Psoas muscle (tissue), 8 donors: ENCODE measurements around the gene NKX6-2. TPM values are rescaled to one million over a fixed set of nuclear protein-coding genes. Genes with fewer than 3 reads are reported as not detected.

Experiments used
- ATAC-seq, 4 donors: fragments of 200-7000 bp; cut with Tn5 transposase; one replicate each; pipeline ENCODE4 v1.9.1; 2020; ENCODE audit warnings: moderate library complexity in 3 of 4, mild to moderate bottlenecking in 2 of 4
- DNase-seq, 2 donors: peaks; one replicate each; pipeline ENCODE4 v3.0.0-alpha.2; 2020
- H3K27ac ChIP-seq: fragments of 200-600 bp; one replicate; pipeline ENCODE4 v1.8.0; 2022
- H3K27me3 ChIP-seq, 3 donors: fragments of 200-600 bp in 1 of 3; one replicate each; pipeline versions ENCODE4 v1.6.1 to v1.8.0; 2013 to 2022; ENCODE audit warnings: low read length in 2 of 3, mild to moderate bottlenecking in 2 of 3, moderate library complexity in 1 of 3; ENCODE audit not compliant: insufficient read depth in 3 of 3
- H3K36me3 ChIP-seq, 2 donors: fragments of 200-600 bp in 1 of 2; one replicate each; pipeline versions ENCODE4 v1.6.1 to v1.8.0; 2013 to 2022; ENCODE audit warnings: low read depth in 1 of 2, mild to moderate bottlenecking in 1 of 2, moderate library complexity in 1 of 2; ENCODE audit not compliant: insufficient read depth in 1 of 2
- H3K4me1 ChIP-seq: fragments of 200-600 bp; one replicate; pipeline ENCODE4 v1.8.0; 2022
- H3K4me3 ChIP-seq: fragments of 200-600 bp; one replicate; pipeline ENCODE4 v1.8.0; 2022; ENCODE audit warnings: mild to moderate bottlenecking
- H3K9me3 ChIP-seq: fragments of 200-600 bp; one replicate; pipeline ENCODE4 v1.8.0; 2022
- WGBS, 3 donors: extraction: QIAGEN DNeasy Blood & Tissue Kit; methylation state at CpG; one replicate each; pipeline versions ENCODE4 v1.1.6 to v1.1.7; 2013; 5-methylcytosine and 5-hydroxymethylcytosine counted together
- intact Hi-C, 2 donors: fragments of 100-400 bp; cut with DNase I; formaldehyde crosslinking; loops; one replicate each; pipeline versions ENCODE4 v1.11.0 to v1.14.2; 2022
- polyA plus RNA-seq, 3 donors: library from polyadenylated mRNA; stranded (reverse); fragments of 200-250 nt; gene quantifications; one replicate each; pipeline ENCODE4 v1.2.3, GENCODE V29; 2013
- total RNA-seq, 4 donors: library from RNA; stranded (reverse); fragmentation: NEBNext Ultra II Directional in 2 of 4; extraction: Animal tissue kit (Norgen Biotek cat#: 25700) in 2 of 4; gene quantifications; one replicate each; pipeline versions ENCODE4 v1.2.1 to v1.2.4, GENCODE V29; 2021 to 2023
- TF ChIP-seq, protein P1 (sequence below): fragments of 200-600 bp; IDR thresholded peaks from one replicate; pipeline ENCODE4 v1.8.0; 2022; ENCODE audit warnings: antibody characterized with exemption
- donor health status: healthy with polysubstance abuse.
- donor health status: DM: no; HTN: no; CAD: no; lungs with moderate emphysema.
- donor health status: Bipolar disorder and iron deficiency.
- donor health status: healthy.
- donor health status: DM: yes; HTN: yes; CAD: no.
- donor health status: DM: no; HTN: no; CAD: no.
- donor health status: DM: no; HTN: no; CAD: no.
- donor health status: DM: yes; HTN: yes; CAD: no.

NKX6-2 gene
- total and polyA plus RNA-seq, 7 donors: not detected

GRCh38 chr10:132789659-132790148 is 3.8 kb upstream of the NKX6-2 start:
- TF ChIP-seq, protein P1, sequence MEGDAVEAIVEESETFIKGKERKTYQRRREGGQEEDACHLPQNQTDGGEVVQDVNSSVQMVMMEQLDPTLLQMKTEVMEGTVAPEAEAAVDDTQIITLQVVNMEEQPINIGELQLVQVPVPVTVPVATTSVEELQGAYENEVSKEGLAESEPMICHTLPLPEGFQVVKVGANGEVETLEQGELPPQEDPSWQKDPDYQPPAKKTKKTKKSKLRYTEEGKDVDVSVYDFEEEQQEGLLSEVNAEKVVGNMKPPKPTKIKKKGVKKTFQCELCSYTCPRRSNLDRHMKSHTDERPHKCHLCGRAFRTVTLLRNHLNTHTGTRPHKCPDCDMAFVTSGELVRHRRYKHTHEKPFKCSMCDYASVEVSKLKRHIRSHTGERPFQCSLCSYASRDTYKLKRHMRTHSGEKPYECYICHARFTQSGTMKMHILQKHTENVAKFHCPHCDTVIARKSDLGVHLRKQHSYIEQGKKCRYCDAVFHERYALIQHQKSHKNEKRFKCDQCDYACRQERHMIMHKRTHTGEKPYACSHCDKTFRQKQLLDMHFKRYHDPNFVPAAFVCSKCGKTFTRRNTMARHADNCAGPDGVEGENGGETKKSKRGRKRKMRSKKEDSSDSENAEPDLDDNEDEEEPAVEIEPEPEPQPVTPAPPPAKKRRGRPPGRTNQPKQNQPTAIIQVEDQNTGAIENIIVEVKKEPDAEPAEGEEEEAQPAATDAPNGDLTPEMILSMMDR: no peak
- H3K27ac ChIP-seq: no peak overlapping the region
- DNase-seq (no peak), ATAC-seq (no peak)
- no peak overlapping the region for H3K4me3 ChIP-seq
- no peaks in the 10 kb centered on the region for H3K9me3 ChIP-seq
- peaks cover 9% of the 10 kb centered on the region for H3K4me1 ChIP-seq
- WGBS, 3 donors: 61 to 73% (median 62%) methylated on average over 12 to 15 of the region's 15 CpGs
- intact Hi-C loops: loop anchor here (5.0 to 10.0 kb wide), 2 partner anchors 132 to 135 kb away; no protein-coding TSS in a partner anchor
- peaks cover 0 to 83% (median 33%) of the 10 kb centered on the region in 3 donors for H3K27me3 ChIP-seq
- no peaks in the 10 kb centered on the region for H3K36me3 ChIP-seq

- H3K9me3 ChIP-seq: no peaks in the 10 kb centered on the region
- no peak overlapping the region for H3K4me3 ChIP-seq
- WGBS, 3 donors: 5 to 8% (median 6%) methylated on average over 18 to 30 of the region's 30 CpGs
- peaks cover 0 to 85% (median 37%) of the 10 kb centered on the region in 3 donors for H3K27me3 ChIP-seq
- ATAC-seq: no peak
- H3K27ac ChIP-seq: no peak overlapping the region
- TF ChIP-seq, protein P1: no peak
- H3K36me3 ChIP-seq: no peaks in the 10 kb centered on the region
- DNase-seq: peak in 1 of 2 donors; percentile 60
- intact Hi-C loops: loop anchor here in 1 of 2 donors (10.0 kb wide), 1 partner anchor 134 kb away; no protein-coding TSS in a partner anchor
- peaks cover 9% of the 10 kb centered on the region for H3K4me1 ChIP-seq
Observed at GRCh38 chr10:132788831-132789219, 2.9 kb upstream of the NKX6-2 start.

- no peak overlapping the region for H3K4me3 ChIP-seq
Observed at GRCh38 chr10:132788180-132788830, 2.4 kb upstream of the NKX6-2 start.

GRCh38 chr10:132787495-132788179 is 1.7 kb upstream of the NKX6-2 start:
- intact Hi-C loops: loop anchor here in 1 of 2 donors (10.0 kb wide), 1 partner anchor 133 kb away; no protein-coding TSS in a partner anchor
- Histone ChIP-seq H3K27me3 (peaks cover 0 to 88% (median 35%) of the 10 kb centered on the region in 3 donors), H3K27ac (no peak overlapping the region)

More at GRCh38 chr10:132788180-132788830, 2.4 kb upstream of the NKX6-2 start:
- Histone ChIP-seq H3K9me3 (no peaks in the 10 kb centered on the region), H3K27ac (no peak overlapping the region), H3K27me3 (peaks cover 0 to 87% (median 38%) of the 10 kb centered on the region in 3 donors), H3K4me1 (peaks cover 9% of the 10 kb centered on the region), H3K36me3 (peaks cover 0 to 3% of the 10 kb centered on the region in 2 donors)
- intact Hi-C loops: loop anchor here in 1 of 2 donors (10.0 kb wide), 1 partner anchor 134 kb away; no protein-coding TSS in a partner anchor
- TF ChIP-seq, protein P1: no peak
- DNase-seq: no peak
- WGBS, 3 donors: 1 to 2% (median 1%) methylated on average over 48 to 78 of the region's 79 CpGs
- ATAC-seq: peak in 3 of 4 donors; percentile 33 to 55 (median 41)

More at GRCh38 chr10:132787495-132788179, 1.7 kb upstream of the NKX6-2 start:
- ATAC-seq (no peak), DNase-seq (no peak)
- H3K9me3 ChIP-seq: no peaks in the 10 kb centered on the region
- WGBS, 3 donors: 1 to 3% (median 2%) methylated on average over 38 to 80 of the region's 80 CpGs
- H3K4me1 ChIP-seq: peaks cover 9% of the 10 kb centered on the region
- peaks cover 0 to 10% of the 10 kb centered on the region in 2 donors for H3K36me3 ChIP-seq
- peak overlapping the region; percentile 34 for H3K4me3 ChIP-seq
- TF ChIP-seq, protein P1: no peak
